Lower leg skin (tissue), 4 donors: ENCODE measurements around the gene TCF7L1. TPM values are rescaled to one million over a fixed set of nuclear protein-coding genes. Genes with fewer than 3 reads are reported as not detected.

Source experiments
- DNase-seq, 2 donors: peaks; one replicate each; pipeline ENCODE4 v3.0.0-alpha.2; 2019; ENCODE audit warnings: low spot score in 2 of 2
- H3K4me3 ChIP-seq: fragments of 200-600 bp; sonication (generic); 2 replicates; pipeline ENCODE4 v1.5.1; 2017; ENCODE audit warnings: mild to moderate bottlenecking, low read depth; ENCODE audit not compliant: poor library complexity, severe bottlenecking
- POLR2A ChIP-seq, 2 donors: fragments of 450-650 bp; IDR thresholded peaks; one replicate each; pipeline ENCODE4 v1.6.1; 2016 to 2017; ENCODE audit warnings: antibody characterized with exemption in 2 of 2, mild to moderate bottlenecking in 1 of 2, moderate library complexity in 1 of 2
- WGBS, 2 donors: methylation state at CpG; one replicate each; pipeline ENCODE4 v1.1.5; 2018; 5-methylcytosine and 5-hydroxymethylcytosine counted together
- intact Hi-C: fragments of 100-400 bp; cut with DNase I; formaldehyde crosslinking; loops from one replicate; pipeline ENCODE4 v1.15.0; 2023; ENCODE audit warnings: low total_unique reads
- total RNA-seq, 4 donors: library from RNA; depleted of rRNA; stranded (reverse); fragments of >200 nt; gene quantifications; one replicate each; pipeline ENCODE4 v1.1.0, GENCODE V29; 2016
- TF ChIP-seq, protein P1 (sequence below), 3 donors: fragments of 450-650 bp; IDR thresholded peaks; one replicate each; pipeline ENCODE4 v1.5.1; 2016; ENCODE audit warnings: antibody characterized with exemption in 3 of 3, mild to moderate bottlenecking in 3 of 3, moderate library complexity in 2 of 3

The TCF7L1 gene
- total RNA-seq, 4 donors from 2014 or later: 0.67 to 4.8 (median 1.9) TPM

DNA sequence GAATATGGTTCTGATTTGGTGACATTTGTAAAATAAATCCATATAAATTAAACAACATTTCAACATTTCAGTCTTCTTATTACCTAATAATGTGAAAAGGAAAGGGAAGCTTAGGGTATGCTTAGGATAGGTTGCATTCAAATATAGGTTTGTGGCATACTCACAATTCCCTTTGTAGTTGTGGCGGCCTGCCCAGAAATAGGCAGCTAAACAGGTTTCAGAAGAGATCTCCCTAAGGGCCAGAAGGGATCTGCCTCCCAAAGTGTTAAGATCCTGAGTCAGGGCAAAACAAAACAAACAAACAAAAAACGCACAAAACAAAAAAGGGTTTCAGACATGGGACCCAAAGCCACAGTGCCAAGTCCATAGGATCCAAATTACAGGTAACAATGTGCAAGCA lies 41.4 kb upstream of the TCF7L1 start:
- 41 to 50% methylated on average over 2 of the region's 2 CpGs for WGBS, 2 donors
- intact Hi-C loops: no loop called here
- TF ChIP-seq POLR2A (IDR thresholded peaks at IDR 0.05): no peak
- TF ChIP-seq, protein P1, sequence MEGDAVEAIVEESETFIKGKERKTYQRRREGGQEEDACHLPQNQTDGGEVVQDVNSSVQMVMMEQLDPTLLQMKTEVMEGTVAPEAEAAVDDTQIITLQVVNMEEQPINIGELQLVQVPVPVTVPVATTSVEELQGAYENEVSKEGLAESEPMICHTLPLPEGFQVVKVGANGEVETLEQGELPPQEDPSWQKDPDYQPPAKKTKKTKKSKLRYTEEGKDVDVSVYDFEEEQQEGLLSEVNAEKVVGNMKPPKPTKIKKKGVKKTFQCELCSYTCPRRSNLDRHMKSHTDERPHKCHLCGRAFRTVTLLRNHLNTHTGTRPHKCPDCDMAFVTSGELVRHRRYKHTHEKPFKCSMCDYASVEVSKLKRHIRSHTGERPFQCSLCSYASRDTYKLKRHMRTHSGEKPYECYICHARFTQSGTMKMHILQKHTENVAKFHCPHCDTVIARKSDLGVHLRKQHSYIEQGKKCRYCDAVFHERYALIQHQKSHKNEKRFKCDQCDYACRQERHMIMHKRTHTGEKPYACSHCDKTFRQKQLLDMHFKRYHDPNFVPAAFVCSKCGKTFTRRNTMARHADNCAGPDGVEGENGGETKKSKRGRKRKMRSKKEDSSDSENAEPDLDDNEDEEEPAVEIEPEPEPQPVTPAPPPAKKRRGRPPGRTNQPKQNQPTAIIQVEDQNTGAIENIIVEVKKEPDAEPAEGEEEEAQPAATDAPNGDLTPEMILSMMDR (IDR thresholded peaks at IDR 0.05): no peak
- H3K4me3 ChIP-seq: no peak overlapping the region
- peak in 1 of 2 donors; percentile 21 for DNase-seq

DNA sequence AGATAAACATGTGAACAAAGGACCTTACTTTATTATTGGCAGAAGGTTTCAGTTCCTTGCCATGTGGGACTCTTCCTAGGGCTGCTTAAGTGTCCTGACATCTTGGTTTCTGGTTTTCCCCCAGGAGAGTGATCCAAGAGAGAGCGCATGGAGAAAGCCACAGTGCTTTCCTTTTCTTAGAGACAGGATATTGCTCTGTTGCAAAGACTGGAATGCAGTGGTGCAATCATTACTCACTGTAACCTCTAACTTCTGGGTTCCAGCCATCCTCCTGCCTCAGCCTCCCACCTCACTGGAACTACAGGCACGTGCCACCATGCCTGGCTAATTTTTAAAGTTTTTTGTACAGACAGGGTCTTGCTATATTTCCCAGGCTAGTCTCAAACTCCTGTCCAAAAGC lies 38.1 kb upstream of the TCF7L1 start:
- TF ChIP-seq, protein P1 (IDR thresholded peaks at IDR 0.05): no peak
- TF ChIP-seq POLR2A (IDR thresholded peaks at IDR 0.05): no peak
- intact Hi-C loops: no loop called here
- DNase-seq: no peak
- H3K4me3 ChIP-seq: no peak overlapping the region
- 81% methylated on average over 2 of the region's 2 CpGs for WGBS, 2 donors

DNA sequence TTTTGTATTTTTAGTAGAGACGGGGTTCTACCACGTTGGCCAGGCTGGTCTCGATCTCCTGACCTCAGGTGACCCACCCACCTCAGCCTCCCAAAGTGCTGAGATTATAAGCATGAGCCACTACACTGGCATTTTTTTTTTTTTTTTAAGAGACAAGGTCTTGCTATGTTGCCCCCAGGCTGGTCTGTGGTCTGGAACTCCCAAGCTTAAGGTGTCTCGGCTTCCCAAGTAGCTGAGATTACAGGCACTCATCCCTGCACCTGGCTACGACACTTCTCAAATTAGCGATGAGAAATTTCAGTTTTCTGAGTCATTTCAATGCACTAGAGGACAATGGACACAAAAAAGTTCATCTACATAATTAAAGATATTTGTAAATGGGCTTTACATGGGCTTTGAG lies 36.6 kb upstream of the TCF7L1 start:
- no peak for DNase-seq
- no peak overlapping the region for H3K4me3 ChIP-seq
- TF ChIP-seq, protein P1 (IDR thresholded peaks at IDR 0.05): no peak
- TF ChIP-seq POLR2A (IDR thresholded peaks at IDR 0.05): no peak
- 85 to 90% methylated on average over 6 of the region's 6 CpGs for WGBS, 2 donors
- intact Hi-C loops: no loop called here

DNA sequence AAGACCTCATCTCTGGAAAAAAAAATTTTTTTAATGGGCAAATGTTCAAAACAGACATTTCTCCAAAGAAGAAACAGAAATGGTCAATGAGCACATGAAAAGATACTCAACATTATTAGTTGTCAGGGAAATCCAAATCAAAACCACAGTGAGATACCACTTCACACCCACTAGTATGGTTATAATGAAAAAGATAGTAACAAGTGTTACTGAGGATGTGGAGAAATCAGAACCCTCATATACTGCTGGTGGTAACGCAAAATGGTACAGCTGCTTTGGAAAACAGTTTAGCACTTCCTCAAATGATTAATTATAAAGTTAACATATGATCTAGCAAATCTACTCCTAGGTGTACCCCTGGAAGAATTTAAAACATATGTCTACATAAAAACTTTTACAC lies 29.0 kb upstream of the TCF7L1 start:
- intact Hi-C loops: no loop called here
- WGBS, 2 donors: 80 to 87% methylated on average over 1 of the region's 1 CpG
- TF ChIP-seq, protein P1 (IDR thresholded peaks at IDR 0.05): no peak
- no peak for TF ChIP-seq POLR2A (IDR thresholded peaks at IDR 0.05)
- DNase-seq: no peak
- no peak overlapping the region for H3K4me3 ChIP-seq

DNA sequence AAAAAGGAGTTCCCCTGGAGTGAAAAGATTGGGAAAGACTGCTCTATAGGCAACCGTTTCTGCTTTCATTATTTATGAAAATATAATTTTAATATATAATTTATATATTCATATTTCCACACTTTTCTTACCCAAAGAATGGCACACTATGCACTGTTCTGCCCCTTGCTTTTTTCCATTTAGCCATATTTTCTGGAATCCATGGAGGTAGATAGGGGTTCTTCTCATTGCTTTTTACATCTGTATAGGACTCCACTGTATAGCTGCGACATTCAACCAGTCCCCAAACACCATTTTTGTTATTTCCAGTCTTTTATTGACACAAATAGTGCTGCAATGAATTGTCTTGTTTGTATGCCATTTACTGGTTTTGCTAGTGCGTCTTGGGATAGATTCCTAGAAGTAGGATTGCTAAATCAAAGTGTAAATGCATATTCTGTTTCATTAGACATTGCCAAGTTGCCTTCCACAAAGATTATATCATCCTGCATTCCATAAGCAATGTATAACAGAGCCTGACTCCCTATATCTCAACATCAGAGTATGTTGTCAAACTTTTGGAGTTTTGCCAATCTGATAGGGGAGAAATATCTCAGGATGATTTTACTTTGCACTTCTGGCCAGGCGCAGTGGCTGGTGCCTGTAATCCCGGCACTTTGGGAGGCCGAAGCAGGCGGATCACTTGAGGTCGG lies 26.6 kb upstream of the TCF7L1 start:
- WGBS, 2 donors: 38 to 49% methylated on average over 8 of the region's 8 CpGs
- intact Hi-C loops: no loop called here
- DNase-seq: no peak
- no peak overlapping the region for H3K4me3 ChIP-seq
- TF ChIP-seq, protein P1 (IDR thresholded peaks at IDR 0.05): no peak
- no peak for TF ChIP-seq POLR2A (IDR thresholded peaks at IDR 0.05)
